Measurements from ENCODE around the gene GNAZ.
"Not testable (repeated sequence)": the region's sequence is repeated elsewhere in the genome, so short reads cannot be mapped to it uniquely, and the experiment has no call there.

The GNAZ gene

DNA sequence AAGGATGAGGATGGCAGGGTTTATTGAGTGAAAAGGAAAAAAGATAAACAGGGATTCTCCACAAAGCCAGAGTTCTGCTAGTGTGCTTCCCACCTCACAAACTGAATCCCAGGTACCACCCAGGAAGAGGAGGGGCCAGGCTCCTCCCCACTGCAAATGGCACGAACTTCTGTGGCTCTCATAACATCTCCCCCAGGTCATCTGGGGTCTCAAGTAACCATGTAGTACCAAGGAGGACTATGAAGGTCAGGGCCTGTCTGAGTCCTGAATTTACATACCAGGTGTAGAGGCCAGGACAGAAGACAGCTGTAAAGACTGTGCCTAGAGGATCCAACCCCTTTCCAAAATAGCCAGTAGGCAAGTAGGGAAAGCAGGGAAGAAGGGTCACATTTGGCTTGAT, 25.7 kb upstream of the GNAZ start:
- DNase-seq (ENCODE audit: low spot score) = no peak

DNA sequence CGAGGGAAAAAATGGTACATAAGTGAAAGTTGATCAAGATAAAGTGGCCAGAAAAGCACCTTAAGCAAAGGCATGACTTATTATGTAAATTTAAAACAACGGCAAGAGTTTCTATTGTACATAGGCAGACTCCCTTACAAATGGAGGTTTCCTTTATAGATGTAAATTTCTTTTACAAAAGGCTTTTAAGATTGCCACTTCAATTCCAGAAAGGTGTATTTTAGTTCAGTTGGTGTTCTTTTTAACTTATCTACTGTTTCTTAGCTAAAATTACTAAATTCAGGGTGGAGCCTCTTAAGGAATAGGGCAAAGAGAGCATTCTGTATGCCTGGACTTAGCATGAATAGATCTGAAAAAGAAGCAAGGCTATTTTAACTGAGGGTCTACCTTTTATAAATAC, 24.9 kb upstream of the GNAZ start:
- no peak for DNase-seq (ENCODE audit: low spot score)

DNA sequence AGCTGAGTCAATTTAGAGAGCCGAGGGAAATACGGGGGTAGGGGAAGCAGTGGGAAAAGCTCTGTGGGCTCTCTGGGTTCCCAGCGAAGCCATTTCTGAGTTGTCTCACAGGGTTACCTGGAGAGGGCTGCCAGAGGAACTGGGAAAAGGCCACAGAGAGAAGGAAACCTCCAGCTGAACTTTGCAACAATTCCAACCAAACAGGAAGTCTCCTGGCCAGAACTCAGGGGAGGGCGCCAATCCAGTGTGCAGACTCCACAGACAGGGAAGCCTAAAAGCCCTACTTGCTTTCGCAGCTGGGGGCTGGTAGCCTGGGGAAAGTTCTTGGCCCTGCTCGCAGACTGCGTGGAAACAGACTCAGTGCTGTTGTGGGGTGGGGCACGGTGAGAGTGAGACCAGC, 23.1 kb upstream of the GNAZ start:
- DNase-seq (ENCODE audit: low spot score) = no peak

DNA sequence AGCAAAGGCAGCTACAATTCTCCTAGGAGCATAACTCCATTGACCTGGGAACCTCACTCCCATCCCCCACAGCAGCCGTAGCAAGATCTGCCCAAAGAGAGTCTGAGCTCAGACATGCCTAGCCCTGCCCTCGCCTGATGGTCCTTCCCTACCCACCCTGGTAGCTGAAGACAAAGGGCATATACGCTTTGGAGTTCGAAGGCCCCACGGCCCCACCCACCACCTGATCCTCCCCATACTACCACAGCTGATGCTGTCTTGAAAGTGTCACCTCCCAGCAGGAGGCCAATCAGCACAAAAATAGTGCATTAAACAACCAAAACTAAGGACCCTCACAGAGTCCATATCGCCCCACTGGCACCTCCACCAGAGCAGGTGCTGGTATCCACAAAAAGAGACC, 22.6 kb upstream of the GNAZ start:
- DNase-seq (ENCODE audit: low spot score) = no peak

DNA sequence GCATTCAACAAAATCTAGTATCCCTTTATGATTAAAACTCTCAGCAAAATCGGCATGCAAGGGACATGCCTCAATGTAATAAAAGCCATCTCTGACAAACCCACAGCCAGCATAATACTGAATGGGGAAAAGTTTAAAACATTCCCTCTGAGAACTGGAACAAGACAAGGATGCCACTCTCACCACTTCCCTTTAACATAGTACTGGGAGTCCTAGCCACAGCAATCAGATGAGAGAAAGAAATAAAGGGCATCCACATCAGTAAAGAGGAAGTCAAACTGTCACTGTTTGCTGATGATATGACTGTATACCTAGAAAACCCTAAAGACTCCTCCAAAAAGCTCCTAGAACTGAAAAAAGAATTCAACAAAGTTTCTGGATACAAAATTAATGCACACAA, 19.8 kb upstream of the GNAZ start:
- DNase-seq (ENCODE audit: low spot score) = not testable (repeated sequence)

DNA sequence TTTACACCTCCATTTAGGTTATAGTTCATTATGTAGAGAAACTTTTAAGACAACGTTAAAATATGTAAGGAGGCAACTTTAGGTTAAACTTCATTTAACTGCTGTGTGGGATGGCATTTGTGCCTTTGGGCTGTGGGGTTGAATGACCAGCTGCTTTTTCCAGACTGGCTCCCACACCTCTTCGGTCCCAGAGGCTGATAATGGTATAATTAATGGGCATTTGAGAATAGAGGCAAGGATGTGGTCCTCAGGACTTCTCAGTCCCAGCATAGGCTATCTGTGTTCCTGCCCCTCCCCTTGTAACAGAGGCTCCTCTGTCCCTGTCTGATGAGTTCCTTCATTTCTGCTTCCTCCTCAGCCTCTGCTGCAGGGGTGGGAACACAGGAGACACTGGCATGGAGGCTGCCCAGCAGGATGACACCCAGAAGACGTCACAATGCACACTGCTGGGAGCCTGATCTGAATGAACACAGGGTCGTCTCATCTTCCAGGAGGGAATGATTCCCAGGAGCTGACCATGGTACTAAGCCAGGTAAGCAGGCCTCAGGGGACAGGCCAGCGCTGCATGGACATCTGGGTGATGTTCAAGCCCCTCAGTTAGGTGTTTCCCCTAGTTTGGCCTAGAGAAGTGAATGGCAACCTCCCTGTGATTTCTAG, 17.1 kb upstream of the GNAZ start:
- DNase-seq (ENCODE audit: low spot score) = no peak

DNA sequence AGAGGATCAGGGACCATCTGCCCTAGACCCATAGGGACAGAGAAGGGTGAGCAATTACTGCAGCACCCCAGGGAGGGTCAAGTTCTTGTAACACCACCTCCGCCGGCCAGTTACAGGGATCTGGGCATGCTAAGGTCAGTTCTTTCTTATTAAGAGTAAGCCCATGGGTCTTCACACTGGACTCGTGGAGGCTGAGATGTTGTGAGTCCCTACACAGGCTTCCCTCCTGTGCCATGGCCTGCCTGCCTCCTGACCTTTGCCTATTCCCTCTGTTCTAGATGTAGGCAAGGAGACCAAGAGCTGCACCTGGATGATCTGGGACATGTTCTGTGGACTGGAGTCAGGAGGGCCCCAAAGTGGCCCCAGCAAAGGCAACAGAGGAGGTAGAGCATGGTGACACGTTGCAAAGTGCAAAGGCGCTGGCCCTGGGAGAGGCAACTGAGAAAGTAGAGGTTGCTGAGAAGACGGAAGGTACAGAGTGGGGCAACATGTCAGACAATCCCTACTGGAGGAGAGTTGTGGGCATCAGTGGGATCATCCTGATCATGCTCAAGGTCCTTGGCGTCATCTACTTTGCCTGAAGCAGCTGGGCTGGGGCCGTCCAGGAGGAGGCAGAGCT, 16.3 kb upstream of the GNAZ start:
- no peak for DNase-seq (ENCODE audit: low spot score)

DNA sequence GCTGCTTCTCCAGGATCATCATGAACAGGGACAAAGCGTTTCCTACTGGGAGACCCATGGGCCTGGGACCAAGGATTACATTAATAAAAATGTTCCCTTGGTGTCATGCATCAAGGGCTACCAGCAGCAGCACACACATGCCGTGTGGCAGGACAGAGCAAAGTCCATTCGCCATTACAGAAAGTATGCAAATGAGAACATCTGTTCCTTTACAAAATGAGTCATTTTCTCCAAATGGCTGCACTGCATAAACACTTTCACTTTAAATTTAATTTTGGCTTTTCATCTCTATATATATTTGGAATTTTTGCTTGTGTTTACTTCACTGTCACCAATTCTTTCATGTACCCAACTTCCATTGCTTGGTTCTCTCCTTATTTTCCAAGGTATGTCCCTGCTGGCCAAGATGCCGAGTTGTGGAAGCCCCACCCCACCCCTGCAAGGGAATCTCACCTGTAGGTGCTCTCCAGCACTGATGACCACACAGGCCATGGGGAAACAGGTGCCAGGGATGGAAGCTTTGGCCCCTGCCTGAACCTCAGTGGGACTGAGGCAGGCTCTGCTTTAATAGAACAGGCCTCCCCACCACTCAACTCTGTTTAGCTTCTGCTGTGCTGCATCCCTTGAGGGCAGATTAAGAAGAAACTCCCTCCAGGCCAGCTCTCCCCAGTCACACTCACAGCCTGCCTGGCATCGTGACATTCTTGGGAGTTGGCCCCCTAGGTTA, 15.6 kb upstream of the GNAZ start:
- no peak for DNase-seq (ENCODE audit: low spot score)

DNA sequence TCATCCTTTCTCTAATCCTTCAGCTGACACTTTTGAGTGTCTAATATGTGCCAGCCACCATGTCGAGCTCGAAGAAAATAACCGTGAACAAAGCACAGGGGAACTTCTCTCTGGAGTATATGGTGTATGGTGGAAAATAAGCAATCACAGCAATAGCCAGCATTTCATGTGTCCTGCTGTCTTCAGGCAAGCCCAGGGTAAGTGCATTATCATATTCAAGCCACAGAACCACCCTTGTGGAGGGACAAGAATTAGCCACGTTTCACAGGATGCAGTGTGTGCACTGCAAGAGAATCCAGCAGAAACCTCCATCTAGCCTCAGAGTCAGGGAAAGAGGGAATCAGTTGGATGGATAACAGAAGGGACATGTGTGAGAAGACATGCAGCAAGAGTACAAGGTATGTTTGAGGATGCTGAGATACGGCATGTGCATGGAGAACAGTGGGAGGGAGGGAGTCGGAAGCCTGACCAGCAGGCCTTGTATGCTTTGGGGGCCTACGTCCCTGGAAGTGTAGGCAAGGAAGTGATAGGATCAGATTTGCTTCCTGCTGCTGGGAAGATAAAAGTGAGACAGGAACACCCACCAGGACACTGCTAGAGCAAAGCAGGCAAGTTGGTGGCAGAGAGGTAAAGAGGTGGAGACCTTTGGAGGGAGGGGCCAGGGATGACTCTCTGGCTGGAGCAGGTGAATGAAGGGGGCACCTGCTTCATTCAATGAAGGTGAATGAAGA, 14.7 kb upstream of the GNAZ start:
- DNase-seq (ENCODE audit: low spot score) = no peak

DNA sequence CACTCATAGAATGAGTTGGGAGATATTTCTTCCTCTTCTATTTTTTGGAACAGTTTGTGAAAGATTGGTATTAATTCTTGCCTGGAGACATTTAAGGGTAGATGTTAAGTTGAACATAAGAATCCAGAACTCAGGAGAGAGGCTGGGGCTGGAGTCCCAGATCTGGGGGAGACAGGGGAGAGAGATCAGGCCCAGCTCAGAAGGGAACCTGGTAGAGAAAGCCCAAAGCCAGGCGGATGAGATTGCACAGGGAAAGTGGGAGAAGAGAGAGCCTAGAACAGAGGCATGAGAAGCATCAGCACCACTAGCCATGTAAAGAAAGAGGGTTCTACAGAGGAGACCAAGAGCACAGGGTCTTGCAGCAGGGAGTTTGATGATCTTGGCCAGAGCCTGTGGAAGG, 13.0 kb upstream of the GNAZ start:
- no peak for DNase-seq (ENCODE audit: low spot score)

DNA sequence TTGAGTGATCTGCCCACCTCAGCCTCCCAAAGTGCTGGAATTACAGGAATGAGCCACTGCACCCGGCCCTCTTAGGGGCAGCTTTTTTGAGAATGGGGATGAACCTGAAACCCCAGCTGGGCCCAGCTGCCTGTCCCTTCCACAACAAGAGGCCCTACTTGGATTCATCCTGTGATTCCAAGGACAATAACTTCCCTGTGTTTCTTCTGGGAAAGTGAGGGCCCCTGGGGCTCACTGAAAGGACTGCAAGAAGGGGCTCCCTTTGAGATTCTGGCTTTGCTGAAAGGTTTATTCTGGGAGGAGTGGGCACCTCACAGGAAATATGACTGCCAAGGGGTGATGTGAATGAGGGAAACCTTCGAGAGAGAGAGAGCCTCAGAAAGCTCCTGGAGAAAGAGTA, 12.3 kb upstream of the GNAZ start:
- no peak for DNase-seq (ENCODE audit: low spot score)

DNA sequence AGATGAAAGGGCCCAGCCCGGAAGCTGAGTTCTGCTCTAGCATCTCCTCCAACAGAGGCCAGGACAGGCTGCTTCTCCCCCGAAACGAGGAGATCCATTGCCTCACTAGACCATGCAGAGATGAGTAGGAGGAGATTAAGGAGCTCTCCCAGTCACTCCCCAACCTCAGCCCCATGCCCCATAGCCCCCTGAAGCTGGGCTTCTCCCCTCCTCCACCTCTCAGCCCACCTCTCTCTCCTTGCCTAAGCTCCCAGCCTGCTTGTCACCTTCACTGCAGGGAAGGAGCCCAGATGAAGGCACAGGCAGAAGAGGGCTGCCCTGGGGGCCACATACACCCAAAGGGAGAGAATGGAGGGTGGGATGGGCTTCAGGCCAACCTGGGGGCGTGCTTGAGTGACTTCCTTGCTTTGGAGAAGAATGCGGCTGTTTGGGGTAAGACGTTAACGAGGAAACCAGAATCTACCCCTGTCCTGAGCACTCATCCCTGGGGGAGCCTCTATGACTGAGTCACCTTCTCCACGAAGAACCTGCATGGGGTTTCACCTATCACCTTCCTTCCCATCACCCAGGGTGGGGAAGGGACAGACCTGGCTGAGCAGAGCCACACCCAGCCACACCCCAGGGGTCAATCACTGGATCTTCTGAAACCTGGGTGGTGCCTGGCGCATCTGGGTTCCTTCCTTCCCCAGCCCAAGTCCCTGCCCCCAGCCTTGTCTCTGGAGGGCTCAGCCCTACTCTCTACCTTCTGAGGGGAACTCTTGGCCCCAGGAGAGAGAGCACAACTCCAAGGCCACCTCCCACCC, 11.6 kb upstream of the GNAZ start:
- no peak for DNase-seq (ENCODE audit: low spot score)

DNA sequence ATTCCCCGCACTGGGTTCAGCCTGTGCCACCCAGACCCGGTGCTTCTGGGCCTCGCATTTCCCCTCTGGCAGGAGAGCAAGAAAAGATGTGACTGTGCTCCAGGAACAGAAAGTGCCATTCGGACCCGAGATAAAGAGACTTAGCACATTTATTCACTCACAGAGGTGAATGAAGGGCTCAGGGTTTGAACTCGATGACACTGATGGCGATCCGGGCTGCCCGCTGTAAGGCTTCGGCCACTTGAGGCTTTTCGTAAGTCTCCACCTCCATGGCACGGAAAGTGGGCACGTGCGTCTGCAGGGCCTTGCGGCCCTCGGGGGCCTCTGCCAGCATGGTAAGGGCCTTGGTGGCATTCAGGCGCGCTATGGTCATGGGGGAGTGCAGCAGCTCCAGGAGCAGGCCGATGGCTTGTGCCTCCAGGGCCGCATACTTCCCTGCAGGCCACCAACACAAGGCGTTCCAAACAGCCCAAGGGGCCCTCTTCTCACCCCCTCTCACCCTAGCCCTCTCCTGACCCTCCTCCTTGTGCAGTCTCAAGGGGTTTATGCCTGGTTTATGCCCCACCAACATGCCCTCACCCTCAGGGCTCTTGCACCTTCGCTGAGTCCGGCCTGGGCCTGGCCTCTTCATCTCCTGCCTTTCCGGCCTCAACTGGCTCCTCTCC, 10.9 kb upstream of the GNAZ start:
- no peak for DNase-seq (ENCODE audit: low spot score)

DNA sequence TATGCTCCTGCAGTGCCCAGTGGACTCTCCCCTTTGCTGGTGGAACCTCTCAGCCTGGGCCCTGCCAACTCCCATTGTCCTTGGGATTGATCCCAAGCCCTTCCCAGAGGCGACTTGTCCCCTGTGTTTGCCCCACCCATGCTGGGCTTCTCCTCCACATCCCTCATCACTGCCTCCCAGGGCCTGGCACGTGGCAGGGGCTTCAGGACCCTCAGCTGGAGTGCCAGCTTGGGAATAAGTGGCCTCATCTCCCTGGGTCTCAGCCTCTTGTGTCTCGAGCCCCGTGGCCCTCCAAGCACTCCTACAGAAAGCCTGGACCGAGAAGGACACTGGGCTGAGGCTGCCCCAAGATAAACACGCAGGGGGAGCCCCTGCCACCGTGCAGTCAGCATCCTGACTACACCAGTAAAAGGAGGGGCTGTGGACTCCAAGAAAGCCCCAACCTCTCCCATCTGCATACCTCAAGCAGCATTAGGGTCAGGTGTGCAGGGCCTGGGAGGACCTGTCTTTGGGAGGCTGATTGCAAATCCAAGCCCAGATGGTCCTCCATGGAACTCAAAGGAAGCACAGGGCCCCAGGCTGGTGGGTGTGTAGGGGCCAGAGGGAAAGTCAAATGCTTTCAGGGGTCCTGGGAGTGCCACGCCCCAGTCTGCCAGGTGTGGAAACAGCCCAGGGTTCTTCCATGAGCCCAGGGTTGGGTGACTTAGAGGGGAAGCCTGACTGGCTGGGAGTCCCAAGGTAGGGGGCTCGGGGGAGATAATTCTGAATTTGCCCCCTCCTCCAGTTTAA, 9.5 kb upstream of the GNAZ start:
- DNase-seq (ENCODE audit: low spot score) = no peak

DNA sequence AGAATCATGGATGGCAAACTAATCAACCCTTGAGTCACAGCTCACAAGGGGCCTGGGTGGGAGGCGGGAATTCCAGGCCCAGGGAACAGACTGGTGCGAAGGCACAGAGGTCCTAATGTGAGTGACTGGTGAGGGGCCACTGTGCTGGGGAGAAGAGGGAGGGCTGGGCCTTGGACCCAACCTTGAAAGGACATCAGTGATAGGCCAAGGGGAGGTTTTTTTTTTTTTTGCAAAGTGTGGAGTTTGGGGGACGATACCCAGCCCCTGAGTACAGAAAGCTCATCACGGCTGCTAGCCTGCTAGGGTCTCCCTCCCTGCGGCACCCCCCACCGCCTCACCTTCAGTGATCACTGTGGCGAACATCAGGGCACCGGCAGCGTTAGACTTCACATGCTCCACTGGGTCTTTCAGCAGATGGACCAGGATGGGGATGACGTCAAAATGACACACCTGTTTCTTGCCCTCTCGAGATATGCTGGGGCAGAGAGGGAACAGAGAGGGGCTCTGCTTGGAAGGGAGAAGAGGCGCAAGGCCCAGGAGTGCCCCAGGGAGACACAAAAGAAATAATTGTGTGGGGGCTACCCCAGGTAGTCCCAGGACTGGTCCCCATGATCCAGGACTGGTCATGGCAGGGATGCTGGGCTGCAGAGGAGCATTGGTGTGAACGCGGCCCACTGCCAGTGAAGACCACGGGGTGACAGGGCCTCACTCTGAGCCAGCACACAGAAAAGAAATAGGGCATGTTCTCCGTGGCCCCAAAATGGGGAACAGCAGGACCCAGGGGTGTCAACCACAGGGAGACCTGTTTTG, 8.6 kb upstream of the GNAZ start:
- DNase-seq (ENCODE audit: low spot score) = no peak

DNA sequence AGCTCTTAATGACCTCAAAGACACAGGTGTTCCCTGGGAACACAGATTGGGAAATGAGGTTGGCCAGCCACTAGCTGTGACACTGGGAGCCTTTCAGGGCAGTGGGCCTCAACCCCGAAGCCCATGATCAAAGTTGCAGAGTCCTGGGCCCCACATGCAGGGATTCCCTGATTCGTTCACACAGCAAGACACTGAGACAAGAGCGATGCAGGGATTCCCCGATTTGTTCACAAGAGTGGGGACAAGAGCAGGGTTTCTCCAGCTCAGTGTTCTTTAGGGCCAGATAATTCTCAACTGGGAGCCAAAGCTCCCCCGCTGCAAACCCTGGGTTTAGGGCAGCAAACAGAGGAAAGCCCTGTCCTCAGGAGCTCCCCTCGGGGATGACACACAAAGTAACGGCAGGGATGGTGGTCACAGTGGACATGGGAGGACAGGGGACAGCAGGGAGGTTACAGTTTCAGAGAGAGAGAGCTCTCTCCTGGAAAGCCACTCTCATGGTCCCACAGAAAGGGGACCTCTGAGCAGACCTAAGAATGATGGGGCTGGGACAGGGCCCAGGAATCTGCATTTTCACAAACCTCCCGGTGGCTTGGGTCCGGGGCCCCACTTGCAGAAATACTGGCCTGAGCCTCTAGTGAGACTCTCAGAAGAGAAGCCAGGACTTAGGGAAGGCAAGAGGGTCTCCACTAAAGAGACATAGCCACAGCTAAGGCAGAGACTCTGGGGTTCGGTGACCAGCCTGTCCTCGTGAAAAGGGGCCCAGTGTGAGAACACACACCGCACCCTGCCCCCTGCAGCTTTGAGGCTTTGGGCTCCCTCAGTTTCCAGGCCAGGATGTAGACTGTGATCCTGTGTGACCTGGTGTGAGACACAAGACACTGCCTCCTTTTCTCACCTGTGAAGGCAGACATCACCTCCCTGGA, 7.4 kb upstream of the GNAZ start:
- no peak for DNase-seq (ENCODE audit: low spot score)

DNA sequence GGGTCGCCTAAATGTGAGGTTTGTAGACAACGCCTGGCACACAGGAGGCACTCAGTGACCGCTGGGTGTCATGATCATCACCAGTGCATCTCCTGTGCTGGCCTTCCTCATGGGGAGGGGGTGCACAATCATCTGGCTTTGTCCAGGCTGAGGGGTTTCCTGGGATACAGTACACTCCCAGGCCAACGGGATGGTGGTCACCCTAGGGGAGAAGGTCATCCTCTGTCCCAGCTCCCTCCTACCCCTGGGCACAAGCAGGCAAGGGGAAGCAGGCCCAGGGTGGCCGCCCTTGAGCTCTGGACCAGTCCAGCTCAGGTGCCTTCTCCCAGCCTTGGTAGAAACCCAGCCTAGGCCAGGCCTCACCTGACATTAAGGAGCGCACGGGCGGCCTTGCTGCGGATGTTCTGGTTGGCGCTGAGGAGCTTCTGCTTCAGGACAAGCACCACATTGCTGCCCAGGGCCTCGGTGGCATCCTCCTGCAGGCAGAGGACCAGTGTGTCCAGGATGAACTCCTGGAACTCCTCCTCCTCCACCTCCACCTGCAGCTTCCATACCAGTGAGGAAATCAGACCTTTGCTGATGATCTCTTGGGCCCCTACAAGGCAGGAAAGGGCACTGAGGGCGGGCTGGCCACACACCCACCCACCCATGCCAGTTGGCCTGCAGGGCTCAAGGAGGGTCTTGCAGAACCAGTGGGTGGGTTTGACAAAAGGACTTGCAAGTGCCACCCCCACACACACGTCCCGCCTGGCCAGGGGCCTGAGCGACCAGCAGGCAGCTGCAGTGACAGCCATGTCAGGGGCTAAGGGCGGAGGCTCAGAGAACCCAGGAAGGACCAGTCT, 6.6 kb upstream of the GNAZ start:
- no peak for DNase-seq (ENCODE audit: low spot score)
